ENCODE data around the gene CLEC7A. TPM values are rescaled to one million over a fixed set of nuclear protein-coding genes. Genes with fewer than 3 reads are reported as not detected.

The CLEC7A gene
- total RNA-seq, 4 donors from 2014 or later: 2.9 to 83.4 (median 4.6) TPM

DNA sequence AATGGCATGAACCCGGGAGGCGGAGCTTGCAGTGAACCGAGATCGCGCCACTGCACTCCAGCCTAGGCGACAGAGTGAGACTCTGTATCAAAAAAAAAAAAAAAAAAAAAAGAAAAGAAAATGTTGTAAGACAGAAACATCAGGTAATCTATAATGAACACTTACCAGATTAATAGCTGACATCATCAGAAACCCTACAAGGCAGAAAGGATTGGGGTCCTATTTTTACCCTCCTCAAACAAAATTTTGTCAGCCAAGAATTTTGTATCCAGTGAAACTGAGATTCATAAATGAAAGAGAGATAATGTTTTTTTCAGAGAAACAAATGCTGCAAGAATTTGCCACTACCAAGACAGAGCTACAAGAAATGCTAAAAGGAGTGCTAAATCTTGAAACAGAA, 45.3 kb downstream of the CLEC7A start:
- 82 to 92% methylated on average over 2 to 6 of the region's 6 CpGs for WGBS, 2 donors (ENCODE audit: low coverage in 1 of 2)
- Histone ChIP-seq H3K36me3 (no peaks in the 10 kb centered on the region), H3K4me3 (no peak overlapping the region), H3K27ac (no peak overlapping the region), H3K9me3 (no peaks in the 10 kb centered on the region), H3K27me3 (no peaks in the 10 kb centered on the region), H3K4me1 (peaks cover 0 to 2% (median 0%) of the 10 kb centered on the region in 4 donors)
- in situ Hi-C loops (cut with MboI; ENCODE audit: low pct_ligation_motif_present in 1 of 4, low pct_unique_long_range_greater_than_20kb in 1 of 4, low sequenced_read_pairs in 3 of 4) (no loop called here), intact Hi-C loops (cut with DNase I; ENCODE audit: low total_unique reads) (no loop called here)
- TF ChIP-seq EP300 (IDR thresholded peaks at IDR 0.05; ENCODE audit: low read depth) (no peak), POLR2AphosphoS5 (IDR thresholded peaks at IDR 0.05) (no peak), POLR2A (IDR thresholded peaks at IDR 0.05) (no peak)
- TF ChIP-seq, protein P1, sequence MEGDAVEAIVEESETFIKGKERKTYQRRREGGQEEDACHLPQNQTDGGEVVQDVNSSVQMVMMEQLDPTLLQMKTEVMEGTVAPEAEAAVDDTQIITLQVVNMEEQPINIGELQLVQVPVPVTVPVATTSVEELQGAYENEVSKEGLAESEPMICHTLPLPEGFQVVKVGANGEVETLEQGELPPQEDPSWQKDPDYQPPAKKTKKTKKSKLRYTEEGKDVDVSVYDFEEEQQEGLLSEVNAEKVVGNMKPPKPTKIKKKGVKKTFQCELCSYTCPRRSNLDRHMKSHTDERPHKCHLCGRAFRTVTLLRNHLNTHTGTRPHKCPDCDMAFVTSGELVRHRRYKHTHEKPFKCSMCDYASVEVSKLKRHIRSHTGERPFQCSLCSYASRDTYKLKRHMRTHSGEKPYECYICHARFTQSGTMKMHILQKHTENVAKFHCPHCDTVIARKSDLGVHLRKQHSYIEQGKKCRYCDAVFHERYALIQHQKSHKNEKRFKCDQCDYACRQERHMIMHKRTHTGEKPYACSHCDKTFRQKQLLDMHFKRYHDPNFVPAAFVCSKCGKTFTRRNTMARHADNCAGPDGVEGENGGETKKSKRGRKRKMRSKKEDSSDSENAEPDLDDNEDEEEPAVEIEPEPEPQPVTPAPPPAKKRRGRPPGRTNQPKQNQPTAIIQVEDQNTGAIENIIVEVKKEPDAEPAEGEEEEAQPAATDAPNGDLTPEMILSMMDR (IDR thresholded peaks at IDR 0.05): no peak
- no peak for DNase-seq

DNA sequence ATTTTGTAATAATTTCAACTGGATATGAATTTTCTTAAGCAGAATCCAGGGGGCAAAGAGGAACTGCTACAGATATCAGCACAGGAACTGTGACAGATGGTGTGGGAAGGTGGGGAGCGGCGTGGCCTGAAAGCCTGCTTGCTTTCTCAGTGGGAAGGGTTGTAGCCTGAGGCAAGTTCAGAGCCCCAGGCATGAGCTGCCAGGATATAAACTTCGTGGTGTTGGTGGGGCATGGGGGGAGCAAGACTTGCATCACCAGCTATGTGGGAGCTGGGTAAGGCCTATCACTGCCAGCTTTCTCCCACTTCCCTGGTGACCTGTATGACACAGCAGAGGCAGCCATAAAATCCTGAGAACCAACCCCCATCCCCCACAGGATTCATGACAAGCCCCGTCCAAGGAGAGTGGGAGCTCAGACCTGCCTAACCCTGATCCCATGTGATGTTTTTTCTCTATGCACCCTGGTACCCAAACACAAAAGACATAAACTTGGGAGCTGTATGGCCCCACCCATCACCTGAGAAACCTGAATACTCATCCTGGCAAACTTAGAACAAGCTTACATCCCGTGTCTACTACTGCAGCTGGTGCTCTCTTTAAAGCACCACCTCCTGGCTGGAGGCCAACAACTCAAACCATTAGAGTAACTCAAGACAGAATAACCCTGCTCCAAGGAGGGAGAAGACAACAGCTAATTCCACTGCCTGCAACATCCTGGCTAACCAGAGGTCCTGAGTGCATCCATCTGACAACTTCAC, 47.7 kb downstream of the CLEC7A start:
- no peak overlapping the region for H3K4me3 ChIP-seq
- TF ChIP-seq, protein P1 (IDR thresholded peaks at IDR 0.05): no peak
- TF ChIP-seq POLR2A (IDR thresholded peaks at IDR 0.05) (no peak), POLR2AphosphoS5 (IDR thresholded peaks at IDR 0.05) (no peak), EP300 (IDR thresholded peaks at IDR 0.05; ENCODE audit: low read depth) (no peak)
- no peaks in the 10 kb centered on the region for H3K27me3 ChIP-seq
- 58 to 70% methylated on average over 2 to 5 of the region's 5 CpGs for WGBS, 2 donors (ENCODE audit: low coverage in 1 of 2)
- no peak for DNase-seq
- in situ Hi-C loops (cut with MboI; ENCODE audit: low pct_ligation_motif_present in 1 of 4, low pct_unique_long_range_greater_than_20kb in 1 of 4, low sequenced_read_pairs in 3 of 4): no loop called here
- H3K36me3 ChIP-seq: no peaks in the 10 kb centered on the region
- H3K4me1 ChIP-seq: no peaks in the 10 kb centered on the region
- intact Hi-C loops (cut with DNase I; ENCODE audit: low total_unique reads): no loop called here
- no peak overlapping the region for H3K27ac ChIP-seq
- H3K9me3 ChIP-seq: no peaks in the 10 kb centered on the region

DNA sequence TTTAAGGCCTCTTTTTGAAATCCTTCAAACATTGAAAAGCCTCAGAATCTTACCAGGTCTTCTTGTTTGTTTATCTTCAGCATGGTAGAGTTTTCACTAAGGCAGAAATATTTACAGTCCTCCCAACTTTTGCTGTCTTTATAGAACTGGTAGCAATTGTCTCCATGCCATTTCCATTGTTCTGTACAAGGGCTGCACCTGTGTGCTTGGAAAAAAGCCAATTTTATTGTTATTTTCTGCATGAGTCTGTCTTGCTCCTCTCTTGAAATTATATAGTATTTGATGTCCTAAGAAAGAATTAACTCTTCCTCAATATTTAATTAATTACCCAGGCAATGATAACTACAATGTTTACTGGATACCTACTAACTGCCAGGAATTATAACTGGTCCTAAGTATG, 54.5 kb downstream of the CLEC7A start:
- no peaks in the 10 kb centered on the region for H3K27me3 ChIP-seq
- in situ Hi-C loops (cut with MboI; ENCODE audit: low pct_ligation_motif_present in 1 of 4, low pct_unique_long_range_greater_than_20kb in 1 of 4, low sequenced_read_pairs in 3 of 4) (no loop called here), intact Hi-C loops (cut with DNase I; ENCODE audit: low total_unique reads) (no loop called here)
- no peak overlapping the region for H3K27ac ChIP-seq
- TF ChIP-seq POLR2AphosphoS5 (IDR thresholded peaks at IDR 0.05): no peak
- no peak for TF ChIP-seq EP300 (IDR thresholded peaks at IDR 0.05; ENCODE audit: low read depth)
- no peak for TF ChIP-seq POLR2A (IDR thresholded peaks at IDR 0.05)
- TF ChIP-seq, protein P1 (IDR thresholded peaks at IDR 0.05): no peak
- no peak for DNase-seq
- H3K36me3 ChIP-seq: no peaks in the 10 kb centered on the region
- no peaks in the 10 kb centered on the region for H3K4me1 ChIP-seq
- no peak overlapping the region for H3K4me3 ChIP-seq
- no peaks in the 10 kb centered on the region for H3K9me3 ChIP-seq

DNA sequence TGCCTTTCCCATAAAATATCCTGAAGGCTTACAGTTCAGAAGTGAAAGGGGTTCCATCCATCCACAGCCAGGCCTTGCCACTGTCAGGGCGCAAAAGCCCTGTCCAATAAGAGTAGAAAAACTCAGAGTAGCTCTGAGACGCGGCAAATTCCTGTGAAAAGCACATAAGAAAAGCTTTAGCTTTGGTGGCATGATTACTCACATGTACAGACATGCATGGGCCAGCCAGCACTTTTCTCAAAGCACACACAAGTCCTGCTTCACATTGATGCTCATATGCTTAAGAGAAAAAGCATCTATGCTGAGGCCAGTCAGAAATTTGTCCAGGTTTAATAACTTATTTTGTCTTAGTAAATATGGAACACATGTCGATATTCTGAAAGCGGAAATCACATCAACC, 56.7 kb downstream of the CLEC7A start:
- in situ Hi-C loops (cut with MboI; ENCODE audit: low pct_ligation_motif_present in 1 of 4, low pct_unique_long_range_greater_than_20kb in 1 of 4, low sequenced_read_pairs in 3 of 4): no loop called here
- intact Hi-C loops (cut with DNase I; ENCODE audit: low total_unique reads): no loop called here
- H3K9me3 ChIP-seq: no peaks in the 10 kb centered on the region
- H3K4me1 ChIP-seq: no peaks in the 10 kb centered on the region
- H3K27me3 ChIP-seq: no peaks in the 10 kb centered on the region
- TF ChIP-seq POLR2AphosphoS5 (IDR thresholded peaks at IDR 0.05): no peak
- no peak for TF ChIP-seq POLR2A (IDR thresholded peaks at IDR 0.05)
- TF ChIP-seq, protein P1 (IDR thresholded peaks at IDR 0.05): no peak
- TF ChIP-seq EP300 (IDR thresholded peaks at IDR 0.05; ENCODE audit: low read depth): no peak
- H3K36me3 ChIP-seq: no peaks in the 10 kb centered on the region
- no peak overlapping the region for H3K4me3 ChIP-seq
- no peak for DNase-seq
- no peak overlapping the region for H3K27ac ChIP-seq
- 93 to 96% methylated on average over 5 of the region's 5 CpGs for WGBS, 2 donors (ENCODE audit: low coverage in 1 of 2)
